K562 (cell line): ENCODE data around the gene SLC12A6. TPM values are rescaled to one million over a fixed set of nuclear protein-coding genes. Genes with fewer than 3 reads are reported as not detected.
A peak's percentile ranks its signal among the peaks of the same experiment; 100 is the strongest.

Source experiments
- ATAC-seq: fragments of 200-7000 bp; cut with Tn5 transposase; 3 replicates; pipeline ENCODE4 v1.9.1; 2020; ENCODE audit warnings: moderate library complexity
- BruUV-seq: library from RNA; stranded (reverse); fragments of 400-500 nt; replicated peaks from 2 replicates; lab custom pipeline; 2021; lab: Mats Ljungman, UMichigan
- CTCF ChIA-PET: fragments of 300-600 bp; formaldehyde crosslinking; extraction: SDS; loops from one replicate; lab custom pipeline; 2021; ENCODE audit warnings: low intra/inter-chr PET ratio; lab: Yijun Ruan, JAX
- POLR2A ChIA-PET: fragments of 300-600, 350-650 bp; sonication (Branson Sonifier 250); formaldehyde crosslinking; extraction: SDS; loops from one replicate; lab custom pipeline; 2021; ENCODE audit warnings: antibody characterized with exemption, inconsistent platforms; lab: Yijun Ruan, JAX
- DNase-seq, 4 experiments: peaks; one replicate each; pipeline versions ENCODE4 v3.0.0 to v3.0.0-alpha.2; 2011 to 2018; ENCODE audit warnings: low spot score in 3 of 4, mixed read lengths in 3 of 4; ENCODE audit errors: extremely low read depth in 1 of 4
- FAIRE-seq: peaks from 2 replicates; lab custom pipeline; 2011; peaks lifted over from hg19 to GRCh38; lab: Jason Lieb, UNC
- H2AFZ ChIP-seq: 2 replicates; pipeline ENCODE4 v1.6.0; 2011; ENCODE audit warnings: low read depth, low read length, control low read depth, inconsistent platforms
- H3K27ac ChIP-seq: fragments of 200-600 bp; 3 replicates; pipeline ENCODE4 v1.8.0; 2011; ENCODE audit warnings: low read depth, mild to moderate bottlenecking, control low read depth, inconsistent platforms, low read length, moderate library complexity, mixed read lengths; ENCODE audit errors: extremely low read depth
- H3K27me3 ChIP-seq, 2 experiments: fragments of 300-600 bp in 1 of 2; 2 replicates in 1 of 2; 3 replicates in 1 of 2; pipeline versions ENCODE4 v1.6.0 to v1.8.0; 2011; ENCODE audit warnings: inconsistent platforms in 2 of 2, low read length in 2 of 2, mild to moderate bottlenecking in 1 of 2, mixed read lengths in 1 of 2, moderate library complexity in 1 of 2; ENCODE audit not compliant: control insufficient read depth in 2 of 2, insufficient read depth in 2 of 2
- H3K36me3 ChIP-seq: fragments of 300-600 bp; 3 replicates; pipeline ENCODE4 v1.8.0; 2011; ENCODE audit warnings: mild to moderate bottlenecking, low read length, inconsistent platforms; ENCODE audit not compliant: control insufficient read depth, insufficient read depth
- H3K4me1 ChIP-seq, 2 experiments: fragments of 200-600 bp in 1 of 2; replicated peaks in 1 of 2; 2 replicates in 1 of 2; 3 replicates in 1 of 2; pipeline versions ENCODE4 v1.5.1 to v1.8.0; 2011; ENCODE audit warnings: inconsistent platforms in 2 of 2, low read length in 2 of 2, mild to moderate bottlenecking in 1 of 2, mixed read lengths in 1 of 2, moderate library complexity in 1 of 2; ENCODE audit not compliant: control insufficient read depth in 2 of 2, insufficient read depth in 2 of 2
- H3K4me2 ChIP-seq: 2 replicates; pipeline ENCODE4 v1.6.1; 2011; ENCODE audit warnings: low read length, control low read depth, inconsistent platforms, mixed read lengths; ENCODE audit not compliant: insufficient read depth
- H3K4me3 ChIP-seq: fragments of 200-600 bp; sonication (generic), shearing (Covaris generic); 2 replicates; pipeline ENCODE4 v1.5.1; 2016; ENCODE audit warnings: control low read depth, inconsistent platforms
- H3K79me2 ChIP-seq: fragments of 200-600 bp; 3 replicates; pipeline ENCODE4 v1.8.0; 2011; ENCODE audit warnings: low read length, inconsistent platforms; ENCODE audit not compliant: control insufficient read depth, insufficient read depth
- H3K9ac ChIP-seq, 2 experiments: 2 replicates each; pipeline versions ENCODE4 v1.6.0 to v1.6.1; 2011; ENCODE audit warnings: low read depth in 2 of 2, low read length in 2 of 2, control low read depth in 1 of 2, inconsistent platforms in 1 of 2, mild to moderate bottlenecking in 1 of 2, mixed read lengths in 1 of 2; ENCODE audit not compliant: insufficient read depth in 1 of 2
- H3K9me1 ChIP-seq: one replicate; pipeline ENCODE4 v1.6.0; 2011; ENCODE audit warnings: inconsistent platforms, mild to moderate bottlenecking, low read length, moderate library complexity; ENCODE audit not compliant: control insufficient read depth, insufficient read depth
- H3K9me3 ChIP-seq: replicated peaks from 2 replicates; pipeline ENCODE4 v1.5.1; 2011; ENCODE audit warnings: low read depth, low read length, inconsistent platforms; ENCODE audit not compliant: control insufficient read depth, insufficient read depth
- H4K20me1 ChIP-seq: replicated peaks from 2 replicates; pipeline ENCODE4 v1.6.1; 2011; ENCODE audit warnings: low read length, inconsistent platforms, mixed read lengths; ENCODE audit not compliant: control insufficient read depth, insufficient read depth
- BCOR ChIP-seq: fragments of 450-650 bp; IDR thresholded peaks from 2 replicates; pipeline ENCODE4 v1.6.1; 2016
- CBFA2T3 ChIP-seq: fragments of 450-650 bp; IDR thresholded peaks from 2 replicates; pipeline ENCODE4 v1.6.1; 2017
- CBFB ChIP-seq: sonication (generic); formaldehyde crosslinking; IDR thresholded peaks from 2 replicates; pipeline ENCODE4 v1.4.0; 2020; ENCODE audit warnings: mild to moderate bottlenecking, missing genetic modification reagents
- COPS2 ChIP-seq: fragments of 450-650 bp; conservative IDR thresholded peaks from 2 replicates; pipeline ENCODE4 v1.6.1; 2016; ENCODE audit warnings: mild to moderate bottlenecking, moderate library complexity
- CXXC5 ChIP-seq: fragments of 250-450 bp; sonication (Bioruptor Pico); IDR thresholded peaks from 2 replicates; pipeline ENCODE4 v1.8.0; 2022; ENCODE audit warnings: inconsistent platforms, mild to moderate bottlenecking, moderate library complexity
- DPF2 ChIP-seq: fragments of 450-650 bp; IDR thresholded peaks from 2 replicates; pipeline ENCODE4 v1.6.1; 2016
- EGR1 ChIP-seq: fragments of 450-650 bp; conservative IDR thresholded peaks from 2 replicates; pipeline ENCODE4 v1.6.1; 2017; ENCODE audit warnings: mild to moderate bottlenecking
- EP300 ChIP-seq: IDR thresholded peaks from 2 replicates; pipeline ENCODE4 v1.6.1; 2012; ENCODE audit warnings: low read length, improper control_type of control experiment
- FOSL1 ChIP-seq: fragments of 200-800 bp; sonication (Bioruptor generic); conservative IDR thresholded peaks from 2 replicates; pipeline ENCODE4 v1.6.1; 2016; ENCODE audit warnings: missing genetic modification characterization, missing compliant biosample characterization
- HNRNPL ChIP-seq: fragments of 200-400 bp; formaldehyde crosslinking; IDR thresholded peaks from 2 replicates; pipeline ENCODE4 v1.6.1; 2017; ENCODE audit warnings: low read depth, mild to moderate bottlenecking, low read length
- PRMT5 ChIP-seq: sonication (generic); formaldehyde crosslinking; IDR thresholded peaks from 2 replicates; pipeline ENCODE4 v1.5.0; 2020; ENCODE audit warnings: missing genetic modification reagents
- SETDB1 ChIP-seq: IDR thresholded peaks from one replicate; pipeline ENCODE4 v1.6.1; 2012; ENCODE audit warnings: low read length, control low read depth, inconsistent platforms
- SMARCB1 ChIP-seq: IDR thresholded peaks from 2 replicates; pipeline ENCODE4 v1.6.1; 2011; ENCODE audit warnings: improper control_type of control experiment, low read depth; ENCODE audit not compliant: insufficient read length
- SNRNP70 ChIP-seq: fragments of 200-400 bp; formaldehyde crosslinking; optimal IDR thresholded peaks from 2 replicates; pipeline ENCODE3; 2017; ENCODE audit warnings: low read depth, low read length
- ZKSCAN1 ChIP-seq: fragments of 150-350 bp; IDR thresholded peaks from 2 replicates; pipeline ENCODE4 v1.6.1; 2016; ENCODE audit warnings: low read depth, low read length
- ZNF12 ChIP-seq: sonication (generic); formaldehyde crosslinking; IDR thresholded peaks from 2 replicates; pipeline ENCODE4 v1.4.0; 2020; ENCODE audit warnings: mild to moderate bottlenecking, missing genetic modification reagents
- ZNF146 ChIP-seq: IDR thresholded peaks from one replicate; pipeline ENCODE4 v1.6.1; 2018; ENCODE audit warnings: missing compliant biosample characterization; ENCODE audit not compliant: unreplicated experiment
- ZNF707 ChIP-seq: fragments of 250-450 bp; sonication (Bioruptor Pico); conservative IDR thresholded peaks from 2 replicates; pipeline ENCODE4 v1.8.0; 2022; ENCODE audit warnings: inconsistent platforms, mild to moderate bottlenecking, moderate library complexity
- in situ Hi-C: fragments of 300-500 bp; cut with MboI; formaldehyde crosslinking; loops from 4 replicates; pipeline ENCODE4 v1.15.0; 2018; ENCODE audit warnings: inconsistent platforms, mixed read lengths
- intact Hi-C: fragments of 100-400 bp; cut with micrococcal nuclease; formaldehyde crosslinking; loops from 2 replicates; pipeline ENCODE4 v1.14.2; 2022
- polyA plus RNA-seq, 8 experiments: library from polyadenylated mRNA; depleted of rRNA in 4 of 8; stranded (reverse) in 5 of 8; unstranded in 3 of 8; fragments of >200 nt; fragmentation: Nextera tagmentation in 2 of 8; fragmentation: Illumina TruSeq in 1 of 8; extraction: Ambion mirVana in 2 of 8; extraction: Trizol in 1 of 8; gene quantifications; 2 replicates each; pipeline versions ENCODE4 v1.2.1 to v1.2.3, GENCODE V29; 2011 to 2014; ENCODE audit warnings: inconsistent platforms in 1 of 8, missing spikeins in 1 of 8
- total RNA-seq, 7 experiments: library from RNA; depleted of rRNA in 6 of 7; stranded (reverse); fragments of >200 nt in 6 of 7; fragmentation: Illumina TruSeq in 2 of 7; extraction: Trizol in 2 of 7; gene quantifications; 2 replicates each; pipeline versions ENCODE4 v1.2.1 to v1.2.3, GENCODE V29; 2011 to 2021; ENCODE audit warnings: low replicate concordance in 1 of 7
- TF ChIP-seq, protein P1 (sequence below): sonication (generic); formaldehyde crosslinking; IDR thresholded peaks from 2 replicates; pipeline ENCODE4 v1.8.0; 2022; ENCODE audit warnings: missing genetic modification reagents, mild to moderate bottlenecking, borderline replicate concordance
- TF ChIP-seq, protein P2 (sequence below): fragments of 450-650 bp; IDR thresholded peaks from 2 replicates; pipeline ENCODE4 v1.6.1; 2016
- TF ChIP-seq, protein P3 (sequence below): fragments of 250-450 bp; sonication (Bioruptor Pico); IDR thresholded peaks from 2 replicates; pipeline ENCODE4 v1.5.1; 2021; ENCODE audit warnings: mild to moderate bottlenecking
- TF ChIP-seq, protein P4 (sequence below): fragments of 450-650 bp; formaldehyde crosslinking; IDR thresholded peaks from 2 replicates; pipeline ENCODE4 v1.4.0; 2020; ENCODE audit warnings: mild to moderate bottlenecking

Gene SLC12A6
- total and polyA plus RNA-seq, 9 of the 15 experiments (the other 6 are each of a cell fraction or from before 2014, with no cell fraction given): 1.4 to 16.4 (median 6.7) TPM

DNA sequence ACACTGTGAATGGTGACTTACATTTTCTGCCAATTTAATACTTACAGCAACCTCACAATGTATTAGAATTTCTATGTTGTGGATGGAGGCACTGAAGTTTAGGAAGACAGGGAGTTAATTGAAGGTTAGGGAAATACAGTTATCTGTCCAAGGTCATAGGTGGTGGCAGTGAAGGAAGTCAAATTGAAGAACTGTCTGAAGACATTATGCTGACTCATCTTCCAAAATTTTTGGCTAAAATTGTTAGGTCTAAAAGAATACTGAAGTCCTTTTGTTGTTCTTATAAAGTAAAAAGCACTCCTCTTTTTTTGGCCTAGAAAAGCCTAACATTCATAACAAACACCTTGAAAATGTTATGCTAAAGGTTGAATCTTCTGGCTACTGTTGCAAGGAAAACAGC is 85.0 kb downstream of the SLC12A6 start:
- FAIRE-seq: peak; percentile 65
- H3K4me1 ChIP-seq: peaks cover 0 to 17% of the 10 kb centered on the region in 2 experiments; a peak in 3 of 5 replicates
- H3K4me2 ChIP-seq: no peak overlapping the region; the same call in 1 of the 2 replicates
- H3K36me3 ChIP-seq: peaks cover 12% of the 10 kb centered on the region
- no peaks in the 10 kb centered on the region for H4K20me1 ChIP-seq
- in situ Hi-C loops (no loop called here), intact Hi-C loops (no loop called here)
- DNase-seq: peak; percentile 18 to 56 (median 26)
- peak; percentile 70 for ATAC-seq
- H2AFZ ChIP-seq: peak overlapping the region; percentile 56
- H3K9me1 ChIP-seq: no peaks in the 10 kb centered on the region
- H3K4me3 ChIP-seq: no peak overlapping the region
- H3K27ac ChIP-seq: peak overlapping the region; percentile 60; the same call in 2 of the 3 replicates
- CTCF ChIA-PET: no interaction called here
- 0 out of 4 replicates have a peak overlapping the region, but pooled peaks of 1 of the 2 experiments have one; percentile 16 for H3K9ac ChIP-seq
- POLR2A ChIA-PET: interaction anchor here (0.6 kb wide), 1 partner anchor 36 kb away, joined by 3 read pairs; no protein-coding TSS in a partner anchor
- H3K27me3 ChIP-seq: no peaks in the 10 kb centered on the region
- H3K79me2 ChIP-seq: no peaks in the 10 kb centered on the region
- no TSS peak for BruUV-seq
- no peaks in the 10 kb centered on the region for H3K9me3 ChIP-seq
- TF ChIP-seq PRMT5 (no peak), FOSL1 (tag) (0 out of 2 replicates have a peak, but pooled peaks have one; percentile 15), CXXC5 (CRISPR knock-in tag) (no peak), CBFB (CRISPR knock-in tag) (no peak), BCOR (no peak), SNRNP70 (no peak), CBFA2T3 (peak; percentile 5; the same call in 1 of the 2 replicates), SETDB1 (no peak), EP300 (peak; percentile 24), HNRNPL (no peak), ZNF146 (CRISPR knock-in tag) (no peak), ZNF707 (CRISPR knock-in tag) (no peak), DPF2 (peak; percentile 78), ZNF12 (CRISPR knock-in tag) (no peak), ZKSCAN1 (no peak), SMARCB1 (no peak), EGR1 (no peak), COPS2 (no peak)
- TF ChIP-seq, protein P1, sequence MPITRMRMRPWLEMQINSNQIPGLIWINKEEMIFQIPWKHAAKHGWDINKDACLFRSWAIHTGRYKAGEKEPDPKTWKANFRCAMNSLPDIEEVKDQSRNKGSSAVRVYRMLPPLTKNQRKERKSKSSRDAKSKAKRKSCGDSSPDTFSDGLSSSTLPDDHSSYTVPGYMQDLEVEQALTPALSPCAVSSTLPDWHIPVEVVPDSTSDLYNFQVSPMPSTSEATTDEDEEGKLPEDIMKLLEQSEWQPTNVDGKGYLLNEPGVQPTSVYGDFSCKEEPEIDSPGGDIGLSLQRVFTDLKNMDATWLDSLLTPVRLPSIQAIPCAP (CRISPR knock-in tag): no peak
- TF ChIP-seq, protein P2, sequence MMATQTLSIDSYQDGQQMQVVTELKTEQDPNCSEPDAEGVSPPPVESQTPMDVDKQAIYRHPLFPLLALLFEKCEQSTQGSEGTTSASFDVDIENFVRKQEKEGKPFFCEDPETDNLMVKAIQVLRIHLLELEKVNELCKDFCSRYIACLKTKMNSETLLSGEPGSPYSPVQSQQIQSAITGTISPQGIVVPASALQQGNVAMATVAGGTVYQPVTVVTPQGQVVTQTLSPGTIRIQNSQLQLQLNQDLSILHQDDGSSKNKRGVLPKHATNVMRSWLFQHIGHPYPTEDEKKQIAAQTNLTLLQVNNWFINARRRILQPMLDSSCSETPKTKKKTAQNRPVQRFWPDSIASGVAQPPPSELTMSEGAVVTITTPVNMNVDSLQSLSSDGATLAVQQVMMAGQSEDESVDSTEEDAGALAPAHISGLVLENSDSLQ: 0 out of 2 replicates have a peak, but pooled peaks have one; percentile 17
- TF ChIP-seq, protein P3, sequence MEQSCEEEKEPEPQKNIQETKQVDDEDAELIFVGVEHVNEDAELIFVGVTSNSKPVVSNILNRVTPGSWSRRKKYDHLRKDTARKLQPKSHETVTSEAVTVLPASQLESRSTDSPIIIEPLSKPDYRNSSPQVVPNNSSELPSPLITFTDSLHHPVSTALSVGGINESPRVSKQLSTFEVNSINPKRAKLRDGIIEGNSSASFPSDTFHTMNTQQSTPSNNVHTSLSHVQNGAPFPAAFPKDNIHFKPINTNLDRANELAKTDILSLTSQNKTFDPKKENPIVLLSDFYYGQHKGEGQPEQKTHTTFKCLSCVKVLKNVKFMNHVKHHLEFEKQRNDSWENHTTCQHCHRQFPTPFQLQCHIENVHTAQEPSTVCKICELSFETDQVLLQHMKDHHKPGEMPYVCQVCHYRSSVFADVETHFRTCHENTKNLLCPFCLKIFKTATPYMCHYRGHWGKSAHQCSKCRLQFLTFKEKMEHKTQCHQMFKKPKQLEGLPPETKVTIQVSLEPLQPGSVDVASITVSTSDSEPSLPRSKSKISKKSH: no peak
- TF ChIP-seq, protein P4, sequence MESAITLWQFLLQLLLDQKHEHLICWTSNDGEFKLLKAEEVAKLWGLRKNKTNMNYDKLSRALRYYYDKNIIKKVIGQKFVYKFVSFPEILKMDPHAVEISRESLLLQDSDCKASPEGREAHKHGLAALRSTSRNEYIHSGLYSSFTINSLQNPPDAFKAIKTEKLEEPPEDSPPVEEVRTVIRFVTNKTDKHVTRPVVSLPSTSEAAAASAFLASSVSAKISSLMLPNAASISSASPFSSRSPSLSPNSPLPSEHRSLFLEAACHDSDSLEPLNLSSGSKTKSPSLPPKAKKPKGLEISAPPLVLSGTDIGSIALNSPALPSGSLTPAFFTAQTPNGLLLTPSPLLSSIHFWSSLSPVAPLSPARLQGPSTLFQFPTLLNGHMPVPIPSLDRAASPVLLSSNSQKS: no peak
